CD4-positive, alpha-beta T cell treated with Interleukin-12 subunit alpha and Interleukin-12 subunit beta, for 1 hour (primary cell): Measurements from ENCODE around the gene S100A14.
"Not testable (repeated sequence)": the region's sequence is repeated elsewhere in the genome, so short reads cannot be mapped to it uniquely, and the experiment has no call there.

Source experiments
- DNase-seq: peaks from one replicate; pipeline ENCODE4 v3.0.0-alpha.2; 2020

S100A14 gene

GRCh38 chr1:153614189-153614900 is 1.8 kb downstream of the S100A14 start:
- DNase-seq = no peak

- DNase-seq = no peak
Measured at GRCh38 chr1:153613406-153613805, 2.7 kb downstream of the S100A14 start.

GRCh38 chr1:153612755-153613331 is 3.3 kb downstream of the S100A14 start, which contains the start of gene S100A16:
TSS of gene S100A16 (minus strand) at chr1:153613137. CDS start at chr1:153608151, 4,986 bp downstream.
- DNase-seq = no peak

- no peak for DNase-seq
Measured at GRCh38 chr1:153612111-153612754, 3.9 kb downstream of the S100A14 start.

GRCh38 chr1:153611356-153611755 is 4.8 kb downstream of the S100A14 start:
- no peak for DNase-seq

GRCh38 chr1:153610811-153611301 is 5.3 kb downstream of the S100A14 start:
- DNase-seq = no peak

GRCh38 chr1:153610334-153610733 is 5.8 kb downstream of the S100A14 start:
- no peak for DNase-seq

- no peak for DNase-seq
Measured at GRCh38 chr1:153609585-153609907, 6.6 kb downstream of the S100A14 start.

- no peak for DNase-seq
Measured at GRCh38 chr1:153608742-153609584, 7.2 kb downstream of the S100A14 start.

- no peak for DNase-seq
Measured at GRCh38 chr1:153608089-153608682, 7.9 kb downstream of the S100A14 start.

- DNase-seq = no peak
Measured at GRCh38 chr1:153607381-153607780, 8.7 kb downstream of the S100A14 start.

GRCh38 chr1:153606194-153606593 is 9.9 kb downstream of the S100A14 start:
- DNase-seq = no peak

- DNase-seq = no peak
Measured at GRCh38 chr1:153602749-153603148, 13.4 kb downstream of the S100A14 start.

- DNase-seq = no peak
Measured at GRCh38 chr1:153599847-153600246, 16.3 kb downstream of the S100A14 start.

- peak; percentile 16 for DNase-seq
Measured at GRCh38 chr1:153598309-153599172, 17.6 kb downstream of the S100A14 start.

GRCh38 chr1:153597206-153597605 is 18.9 kb downstream of the S100A14 start:
- peak; percentile 2 for DNase-seq

- no peak for DNase-seq
Measured at GRCh38 chr1:153592748-153593147, 23.4 kb downstream of the S100A14 start.

- DNase-seq = no peak
Measured at GRCh38 chr1:153588482-153588881, 27.6 kb downstream of the S100A14 start.

- not testable (repeated sequence) for DNase-seq
Measured at GRCh38 chr1:153588033-153588432, 28.1 kb downstream of the S100A14 start.

- no peak for DNase-seq
Measured at GRCh38 chr1:153587314-153587713, 28.8 kb downstream of the S100A14 start.

- DNase-seq = no peak
Measured at GRCh38 chr1:153586347-153586746, 29.8 kb downstream of the S100A14 start.

GRCh38 chr1:153585006-153585405 is 31.1 kb downstream of the S100A14 start:
- no peak for DNase-seq
